GM18498 (cell line): ENCODE data around the gene RWDD3.

Source experiments
- ATAC-seq: cut with Tn5 transposase; IDR thresholded peaks from one replicate; pipeline ENCODE4 v1.9.1; 2021; ENCODE audit warnings: mild to moderate bottlenecking, moderate library complexity; ENCODE audit not compliant: unreplicated experiment

Gene RWDD3

GRCh38 chr1:95229706-95230105 lies 4.3 kb upstream of the RWDD3 start:
- no peak for ATAC-seq

GRCh38 chr1:95230256-95230655 lies 3.8 kb upstream of the RWDD3 start:
- ATAC-seq, result no peak

GRCh38 chr1:95230768-95231191 lies 3.2 kb upstream of the RWDD3 start:
- no peak for ATAC-seq

GRCh38 chr1:95232646-95233318 lies 1.2 kb upstream of the RWDD3 start:
- ATAC-seq, result no peak

- no peak for ATAC-seq
These were observed 682 bp upstream of the RWDD3 start for GRCh38 chr1:95233319-95233736.

GRCh38 chr1:95236784-95237575 lies 3.0 kb downstream of the RWDD3 start:
- ATAC-seq, result no peak

- no peak for ATAC-seq
These were observed 4.1 kb downstream of the RWDD3 start for GRCh38 chr1:95237981-95238703.

DNA sequence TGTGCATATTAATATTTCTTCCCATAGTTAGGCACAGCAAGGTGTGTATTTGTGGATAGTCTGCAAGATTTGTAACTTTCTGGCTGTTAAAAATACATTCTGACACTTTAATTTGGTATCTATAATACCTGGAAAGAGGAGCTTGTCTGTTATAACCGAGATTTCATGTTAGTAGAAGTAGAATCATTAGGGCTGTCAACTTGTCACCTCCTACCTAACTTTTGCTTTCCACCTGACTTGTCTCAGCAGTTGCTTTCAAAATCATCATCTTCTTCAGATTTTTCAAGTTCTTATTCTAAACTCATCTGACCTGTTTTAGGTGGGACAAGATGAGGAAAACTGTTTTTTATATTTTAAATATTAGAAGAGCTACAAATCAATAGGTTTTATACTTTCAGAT lies 11.0 kb downstream of the RWDD3 start:
- no peak for ATAC-seq

DNA sequence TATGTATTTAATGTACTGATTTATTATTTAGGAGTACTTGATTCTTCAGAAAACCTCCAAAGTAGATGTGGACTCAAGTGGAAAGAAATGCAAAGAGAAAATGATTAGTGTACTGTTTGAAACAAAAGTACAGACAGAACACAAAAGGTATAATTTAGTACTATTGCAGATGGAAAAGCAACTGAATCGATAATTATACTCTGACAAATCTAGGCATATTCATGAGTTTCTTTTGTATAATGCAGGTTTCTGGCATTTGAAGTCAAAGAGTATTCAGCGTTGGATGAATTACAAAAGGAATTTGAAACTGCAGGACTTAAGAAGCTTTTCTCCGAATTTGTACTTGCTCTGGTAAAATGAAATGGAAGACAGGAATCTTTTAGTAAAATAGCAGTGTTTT lies 12.5 kb downstream of the RWDD3 start:
- ATAC-seq, result no peak

GRCh38 chr1:95247607-95248006 lies 13.6 kb downstream of the RWDD3 start:
- no peak for ATAC-seq

GRCh38 chr1:95249916-95250315 lies 15.9 kb downstream of the RWDD3 start:
- no peak for ATAC-seq

GRCh38 chr1:95252422-95252821 lies 18.4 kb downstream of the RWDD3 start:
- ATAC-seq, result no peak

DNA sequence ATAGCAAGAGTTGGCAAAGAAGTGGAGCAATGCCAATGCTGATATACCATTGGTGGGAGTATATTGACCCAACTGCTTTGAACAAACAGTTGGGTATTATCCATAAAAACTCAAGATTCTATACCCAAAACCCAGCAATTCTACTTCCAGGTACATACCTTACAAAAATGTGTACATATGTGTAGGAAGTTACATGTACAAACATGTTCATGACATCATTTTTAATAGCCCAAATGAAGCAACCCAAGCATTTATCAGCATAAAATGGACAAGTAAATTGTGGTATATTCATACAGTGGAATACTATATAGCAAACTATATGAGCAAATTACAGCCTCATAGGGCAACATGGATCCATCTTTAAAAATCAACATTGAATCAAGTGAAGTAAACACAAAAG lies 20.9 kb downstream of the RWDD3 start:
- no peak for ATAC-seq

DNA sequence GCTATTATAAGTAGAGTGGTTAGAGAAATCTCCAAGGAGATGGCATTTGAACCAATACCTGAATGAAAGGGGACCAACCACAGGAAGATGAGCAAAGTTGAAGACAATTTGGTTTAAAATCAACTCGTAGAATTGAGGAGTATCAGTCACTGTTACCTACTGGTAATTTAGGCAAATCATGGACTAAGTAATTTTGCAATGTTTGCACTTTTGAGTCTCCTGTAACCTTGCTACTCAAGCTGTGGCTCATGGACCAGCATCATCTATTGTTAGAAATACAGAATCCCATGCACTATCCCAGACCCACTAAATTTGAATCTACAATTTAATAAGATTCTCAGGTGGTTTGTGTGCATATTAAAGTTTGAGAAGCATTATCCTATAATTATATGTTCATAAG lies 21.8 kb downstream of the RWDD3 start:
- ATAC-seq, result no peak

DNA sequence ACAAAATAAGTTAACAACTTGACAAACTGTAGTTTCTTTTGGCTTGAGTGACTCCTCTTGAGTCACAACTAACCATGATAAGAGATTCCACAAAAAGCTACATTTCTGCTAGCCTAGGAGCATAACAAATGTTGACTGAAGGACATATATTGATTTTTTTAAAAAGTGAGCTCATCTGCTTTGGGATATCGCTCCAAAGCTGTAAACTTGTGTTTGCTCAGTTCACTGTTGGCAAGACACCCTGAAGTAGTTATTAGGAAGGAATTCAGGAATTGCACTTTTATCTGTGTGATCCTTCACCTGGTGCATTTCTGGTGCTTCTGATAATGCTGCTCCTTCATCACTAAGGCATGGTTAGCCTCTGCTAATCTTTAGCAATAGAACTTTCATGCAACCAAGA lies 23.7 kb downstream of the RWDD3 start:
- no peak for ATAC-seq

GRCh38 chr1:95259245-95259644 lies 25.2 kb downstream of the RWDD3 start:
- ATAC-seq, result no peak

DNA sequence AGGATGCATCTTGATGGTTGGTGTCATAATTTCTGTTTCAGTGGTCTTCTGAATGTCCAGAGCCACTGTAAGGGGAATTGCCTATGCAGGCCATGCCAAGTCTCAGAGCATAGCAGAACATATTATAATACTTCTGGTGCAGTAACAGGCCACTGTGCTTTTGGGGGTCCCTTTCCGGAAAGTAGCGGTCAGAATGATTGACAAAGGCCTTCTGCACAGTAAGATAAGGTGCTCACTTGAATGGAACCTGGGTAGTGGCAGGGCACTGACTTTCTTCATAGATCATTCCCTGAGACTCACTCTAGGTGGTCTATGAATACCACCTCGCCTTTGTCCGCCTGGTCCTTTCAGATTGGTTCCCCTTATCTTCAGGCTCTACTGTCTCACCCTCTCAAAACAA lies 28.9 kb downstream of the RWDD3 start:
- ATAC-seq, result no peak

GRCh38 chr1:95263450-95263849 lies 29.4 kb downstream of the RWDD3 start:
- ATAC-seq, result no peak

DNA sequence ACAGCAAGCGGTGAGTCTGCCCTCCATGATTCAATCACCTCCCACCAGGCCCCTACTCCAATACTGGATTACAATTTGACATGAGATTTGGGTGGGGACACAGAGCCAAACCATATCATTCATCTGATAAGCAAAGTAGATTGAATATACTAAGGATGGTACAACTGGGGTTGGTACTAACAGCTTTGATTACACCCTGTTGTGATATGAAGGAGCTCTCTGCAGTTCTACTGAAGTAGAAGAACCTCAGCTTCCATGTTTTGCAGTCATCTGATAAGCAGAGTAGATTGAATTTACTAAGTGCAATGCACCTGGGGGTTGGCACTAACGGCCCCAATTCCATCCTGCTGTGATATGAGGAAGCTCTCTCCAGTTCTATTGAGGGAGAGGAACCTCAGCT lies 31.1 kb downstream of the RWDD3 start:
- no peak for ATAC-seq

DNA sequence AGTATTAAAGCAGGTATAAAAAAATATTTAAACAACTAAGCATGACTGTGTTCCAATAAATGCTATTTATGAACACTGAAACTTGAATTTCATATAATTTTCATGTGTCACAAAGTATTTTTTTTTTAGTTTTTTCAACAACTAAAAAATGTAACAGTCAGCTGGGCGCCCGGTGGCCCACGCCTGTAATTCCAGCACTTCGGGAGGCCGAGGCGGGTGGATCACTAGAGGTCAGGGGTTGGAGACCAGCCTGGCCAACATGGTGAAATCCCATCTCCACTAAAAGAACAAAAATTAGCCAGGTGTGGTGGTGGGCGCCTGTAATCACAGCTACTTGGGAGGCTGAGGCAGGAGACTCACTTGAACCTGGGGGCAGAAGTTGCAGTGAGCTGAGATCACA lies 42.4 kb downstream of the RWDD3 start:
- ATAC-seq, result no peak

DNA sequence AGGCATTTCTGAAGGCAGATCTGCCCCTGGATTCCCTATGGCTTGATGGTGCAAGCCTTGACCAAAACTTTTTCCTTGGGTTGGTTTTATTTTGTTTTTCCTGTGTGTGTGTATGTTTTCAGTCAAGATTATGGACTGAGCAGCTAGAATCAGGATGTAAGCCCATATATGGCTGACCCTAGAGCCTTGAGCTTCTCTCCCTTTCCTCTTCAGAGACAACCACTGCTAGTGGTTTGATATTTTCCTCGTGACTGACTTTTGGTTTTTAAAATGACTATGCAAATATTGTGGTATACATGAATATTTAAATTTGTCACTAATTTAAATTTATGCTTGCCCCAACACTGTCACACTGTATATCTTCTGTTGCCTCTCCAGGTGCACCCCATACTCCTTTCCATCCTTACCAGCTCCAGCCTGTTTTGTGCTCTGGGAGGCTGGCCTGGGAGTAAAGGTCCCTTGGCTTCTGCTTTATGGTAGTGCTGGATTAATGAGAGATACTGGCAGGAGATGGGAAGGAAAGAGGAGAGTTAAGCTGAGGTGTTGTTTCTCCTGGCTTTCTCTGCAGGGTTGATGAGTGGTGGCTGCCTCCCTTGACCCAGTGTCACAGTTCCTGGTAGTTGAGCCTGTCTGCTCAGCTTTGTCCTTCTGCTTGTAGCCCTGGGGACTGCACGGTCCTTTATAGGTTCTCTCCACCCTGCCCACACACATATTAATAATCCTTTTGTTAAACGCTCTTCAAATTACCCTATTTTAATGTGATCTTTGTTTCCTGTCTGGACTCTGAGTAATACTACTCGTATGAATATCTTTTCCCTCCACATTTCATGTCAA lies 44.4 kb downstream of the RWDD3 start:
- ATAC-seq, result peak; percentile 84
